Psoas muscle (tissue), 8 donors: ENCODE data around the gene ATP9B. TPM values are rescaled to one million over a fixed set of nuclear protein-coding genes. Genes with fewer than 3 reads are reported as not detected.
"Not testable (repeated sequence)": the region's sequence is repeated elsewhere in the genome, so short reads cannot be mapped to it uniquely, and the experiment has no call there.

ENCODE experiments used
- ATAC-seq, 4 donors: fragments of 200-7000 bp; cut with Tn5 transposase; one replicate each; pipeline ENCODE4 v1.9.1; 2020; ENCODE audit warnings: moderate library complexity in 3 of 4, mild to moderate bottlenecking in 2 of 4
- DNase-seq, 2 donors: peaks; one replicate each; pipeline ENCODE4 v3.0.0-alpha.2; 2020
- H3K27ac ChIP-seq: fragments of 200-600 bp; one replicate; pipeline ENCODE4 v1.8.0; 2022
- H3K27me3 ChIP-seq, 3 donors: fragments of 200-600 bp in 1 of 3; one replicate each; pipeline versions ENCODE4 v1.6.1 to v1.8.0; 2013 to 2022; ENCODE audit warnings: low read length in 2 of 3, mild to moderate bottlenecking in 2 of 3, moderate library complexity in 1 of 3; ENCODE audit not compliant: insufficient read depth in 3 of 3
- H3K36me3 ChIP-seq, 2 donors: fragments of 200-600 bp in 1 of 2; one replicate each; pipeline versions ENCODE4 v1.6.1 to v1.8.0; 2013 to 2022; ENCODE audit warnings: low read depth in 1 of 2, mild to moderate bottlenecking in 1 of 2, moderate library complexity in 1 of 2; ENCODE audit not compliant: insufficient read depth in 1 of 2
- H3K4me1 ChIP-seq: fragments of 200-600 bp; one replicate; pipeline ENCODE4 v1.8.0; 2022
- H3K4me3 ChIP-seq: fragments of 200-600 bp; one replicate; pipeline ENCODE4 v1.8.0; 2022; ENCODE audit warnings: mild to moderate bottlenecking
- H3K9me3 ChIP-seq: fragments of 200-600 bp; one replicate; pipeline ENCODE4 v1.8.0; 2022
- WGBS, 3 donors: extraction: QIAGEN DNeasy Blood & Tissue Kit; methylation state at CpG; one replicate each; pipeline versions ENCODE4 v1.1.6 to v1.1.7; 2013; 5-methylcytosine and 5-hydroxymethylcytosine counted together
- intact Hi-C, 2 donors: fragments of 100-400 bp; cut with DNase I; formaldehyde crosslinking; loops; one replicate each; pipeline versions ENCODE4 v1.11.0 to v1.14.2; 2022
- polyA plus RNA-seq, 3 donors: library from polyadenylated mRNA; stranded (reverse); fragments of 200-250 nt; gene quantifications; one replicate each; pipeline ENCODE4 v1.2.3, GENCODE V29; 2013
- total RNA-seq, 4 donors: library from RNA; stranded (reverse); fragmentation: NEBNext Ultra II Directional in 2 of 4; extraction: Animal tissue kit (Norgen Biotek cat#: 25700) in 2 of 4; gene quantifications; one replicate each; pipeline versions ENCODE4 v1.2.1 to v1.2.4, GENCODE V29; 2021 to 2023
- TF ChIP-seq, protein P1 (sequence below): fragments of 200-600 bp; IDR thresholded peaks from one replicate; pipeline ENCODE4 v1.8.0; 2022; ENCODE audit warnings: antibody characterized with exemption
- donor health status: healthy with polysubstance abuse.
- donor health status: DM: no; HTN: no; CAD: no; lungs with moderate emphysema.
- donor health status: Bipolar disorder and iron deficiency.
- donor health status: healthy.
- donor health status: DM: yes; HTN: yes; CAD: no.
- donor health status: DM: no; HTN: no; CAD: no.
- donor health status: DM: no; HTN: no; CAD: no.
- donor health status: DM: yes; HTN: yes; CAD: no.

The ATP9B gene
- total and polyA plus RNA-seq, 7 donors = 5.0 to 22.1 (median 9.8) TPM

DNA sequence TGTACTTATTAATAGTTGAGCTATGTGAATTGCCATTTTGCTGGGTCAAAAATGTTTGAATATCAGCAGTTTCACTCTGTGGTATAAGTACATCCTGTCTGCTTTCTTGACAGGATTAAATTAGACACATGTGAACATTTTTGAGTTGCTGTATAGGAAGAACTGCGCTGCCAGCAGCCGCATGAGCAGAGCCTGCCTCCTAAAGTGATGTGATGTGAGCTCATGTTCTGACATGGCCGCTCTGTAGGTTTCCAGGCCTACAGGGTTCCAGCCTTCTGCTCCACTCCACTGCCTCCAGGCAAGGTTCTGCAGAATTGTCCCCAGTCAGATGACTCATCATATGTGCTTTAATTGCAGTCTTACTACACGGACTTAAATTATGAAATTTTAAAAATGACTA is 206.8 kb downstream of the ATP9B start:
- H3K4me3 ChIP-seq = no peak overlapping the region
- no peaks in the 10 kb centered on the region for H3K27me3 ChIP-seq
- TF ChIP-seq, protein P1, sequence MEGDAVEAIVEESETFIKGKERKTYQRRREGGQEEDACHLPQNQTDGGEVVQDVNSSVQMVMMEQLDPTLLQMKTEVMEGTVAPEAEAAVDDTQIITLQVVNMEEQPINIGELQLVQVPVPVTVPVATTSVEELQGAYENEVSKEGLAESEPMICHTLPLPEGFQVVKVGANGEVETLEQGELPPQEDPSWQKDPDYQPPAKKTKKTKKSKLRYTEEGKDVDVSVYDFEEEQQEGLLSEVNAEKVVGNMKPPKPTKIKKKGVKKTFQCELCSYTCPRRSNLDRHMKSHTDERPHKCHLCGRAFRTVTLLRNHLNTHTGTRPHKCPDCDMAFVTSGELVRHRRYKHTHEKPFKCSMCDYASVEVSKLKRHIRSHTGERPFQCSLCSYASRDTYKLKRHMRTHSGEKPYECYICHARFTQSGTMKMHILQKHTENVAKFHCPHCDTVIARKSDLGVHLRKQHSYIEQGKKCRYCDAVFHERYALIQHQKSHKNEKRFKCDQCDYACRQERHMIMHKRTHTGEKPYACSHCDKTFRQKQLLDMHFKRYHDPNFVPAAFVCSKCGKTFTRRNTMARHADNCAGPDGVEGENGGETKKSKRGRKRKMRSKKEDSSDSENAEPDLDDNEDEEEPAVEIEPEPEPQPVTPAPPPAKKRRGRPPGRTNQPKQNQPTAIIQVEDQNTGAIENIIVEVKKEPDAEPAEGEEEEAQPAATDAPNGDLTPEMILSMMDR = no peak
- DNase-seq (no peak), ATAC-seq (no peak)
- H3K4me1 ChIP-seq = no peaks in the 10 kb centered on the region
- 88 to 90% (median 89%) methylated on average over 4 of the region's 4 CpGs for WGBS, 3 donors
- H3K36me3 ChIP-seq = peaks cover 2 to 29% of the 10 kb centered on the region in 2 donors
- intact Hi-C loops = loop anchor here in 1 of 2 donors (10.0 kb wide), 1 partner anchor 61 kb away; no protein-coding TSS in a partner anchor
- no peaks in the 10 kb centered on the region for H3K9me3 ChIP-seq
- H3K27ac ChIP-seq = no peak overlapping the region

- 87 to 91% (median 88%) methylated on average over 11 of the region's 11 CpGs for WGBS, 3 donors
- H3K36me3 ChIP-seq = peaks cover 2 to 36% of the 10 kb centered on the region in 2 donors
Observed at GRCh38 chr18:79278896-79279295, 209.7 kb downstream of the ATP9B start.

GRCh38 chr18:79283131-79283810 is 214.1 kb downstream of the ATP9B start:
- Histone ChIP-seq H3K27me3 (no peaks in the 10 kb centered on the region), H3K27ac (no peak overlapping the region), H3K9me3 (no peaks in the 10 kb centered on the region), H3K4me3 (no peak overlapping the region), H3K4me1 (no peaks in the 10 kb centered on the region), H3K36me3 (peaks cover 2 to 36% of the 10 kb centered on the region in 2 donors)
- DNase-seq (no peak), ATAC-seq (no peak)
- TF ChIP-seq, protein P1 = no peak
- intact Hi-C loops = no loop called here
- WGBS, 3 donors = 89 to 93% (median 93%) methylated on average over 11 of the region's 11 CpGs

More at GRCh38 chr18:79278896-79279295, 209.7 kb downstream of the ATP9B start:
- intact Hi-C loops = loop anchor here in 1 of 2 donors (10.0 kb wide), 1 partner anchor 64 kb away; no protein-coding TSS in a partner anchor
- no peak for DNase-seq
- Histone ChIP-seq H3K4me1 (no peaks in the 10 kb centered on the region), H3K27me3 (no peaks in the 10 kb centered on the region), H3K9me3 (no peaks in the 10 kb centered on the region), H3K4me3 (no peak overlapping the region), H3K27ac (no peak overlapping the region)
- TF ChIP-seq, protein P1 = no peak
- no peak for ATAC-seq

- H3K36me3 ChIP-seq = peaks cover under 1 to 30% of the 10 kb centered on the region in 2 donors
- no peaks in the 10 kb centered on the region for H3K9me3 ChIP-seq
- no peak for ATAC-seq
- DNase-seq = no peak
- no peaks in the 10 kb centered on the region for H3K27me3 ChIP-seq
- WGBS, 3 donors = 93 to 96% (median 94%) methylated on average over 4 of the region's 4 CpGs
- H3K4me1 ChIP-seq = no peaks in the 10 kb centered on the region
- intact Hi-C loops = no loop called here
- TF ChIP-seq, protein P1 = no peak
- H3K27ac ChIP-seq = no peak overlapping the region
- no peak overlapping the region for H3K4me3 ChIP-seq
Observed at GRCh38 chr18:79283929-79284328, 214.7 kb downstream of the ATP9B start.

GRCh38 chr18:79285191-79285590 is 216.0 kb downstream of the ATP9B start:
- H3K36me3 ChIP-seq = peaks cover 0 to 21% of the 10 kb centered on the region in 2 donors
- intact Hi-C loops, H3K4me3 ChIP-seq, H3K4me1 ChIP-seq, DNase-seq, H3K27ac ChIP-seq, H3K9me3 ChIP-seq, ATAC-seq, H3K27me3 ChIP-seq: not testable (repeated sequence)
- WGBS, 3 donors = 100% methylated on average over 1 of the region's 1 CpG

GRCh38 chr18:79290409-79290808 is 221.2 kb downstream of the ATP9B start:
- H3K9me3 ChIP-seq, DNase-seq, H3K4me1 ChIP-seq, ATAC-seq, H3K27ac ChIP-seq, intact Hi-C loops, H3K4me3 ChIP-seq, H3K27me3 ChIP-seq: not testable (repeated sequence)
- peaks cover 0 to 12% of the 10 kb centered on the region in 2 donors for H3K36me3 ChIP-seq
- WGBS, 3 donors = 93 to 99% (median 96%) methylated on average over 15 of the region's 15 CpGs
